Fibroblast of skin of left biceps (primary cell): ENCODE measurements around the gene PCCA.
A peak's percentile ranks its signal among the peaks of the same experiment; 100 is the strongest.
"Not testable (repeated sequence)": the region's sequence is repeated elsewhere in the genome, so short reads cannot be mapped to it uniquely, and the experiment has no call there.

Experiments
- DNase-seq, 2 experiments: peaks; one replicate each; pipeline ENCODE4 v3.0.0-alpha.2; 2013; ENCODE audit warnings: low read depth in 2 of 2

The PCCA gene

GRCh38 chr13:100096526-100096925, 7.6 kb downstream of the PCCA start:
- DNase-seq: no peak

GRCh38 chr13:100097821-100098220, 8.9 kb downstream of the PCCA start:
- no peak for DNase-seq

GRCh38 chr13:100098445-100099116, 9.7 kb downstream of the PCCA start:
- DNase-seq: no peak

- DNase-seq: not testable (repeated sequence)
These were observed 10.2 kb downstream of the PCCA start for GRCh38 chr13:100099117-100099445.

GRCh38 chr13:100100115-100100879, 11.4 kb downstream of the PCCA start:
- no peak for DNase-seq

- DNase-seq: no peak
These were observed 13.1 kb downstream of the PCCA start for GRCh38 chr13:100102042-100102441.

- DNase-seq: no peak
These were observed 17.1 kb downstream of the PCCA start for GRCh38 chr13:100106005-100106404.

- no peak for DNase-seq
These were observed 17.8 kb downstream of the PCCA start for GRCh38 chr13:100106705-100107104.

- no peak for DNase-seq
These were observed 20.1 kb downstream of the PCCA start for GRCh38 chr13:100108913-100109507.

GRCh38 chr13:100110269-100110668, 21.4 kb downstream of the PCCA start:
- DNase-seq: no peak

GRCh38 chr13:100112186-100112838, 23.4 kb downstream of the PCCA start:
- DNase-seq: no peak

GRCh38 chr13:100115693-100116254, 26.9 kb downstream of the PCCA start:
- no peak for DNase-seq

GRCh38 chr13:100124265-100124664, 35.4 kb downstream of the PCCA start:
- DNase-seq: no peak

GRCh38 chr13:100125946-100126345, 37.1 kb downstream of the PCCA start:
- no peak for DNase-seq

- DNase-seq: no peak
These were observed 39.5 kb downstream of the PCCA start for GRCh38 chr13:100128373-100128772.

- no peak for DNase-seq
These were observed 39.9 kb downstream of the PCCA start for GRCh38 chr13:100128838-100129237.

GRCh38 chr13:100129605-100130004, 40.7 kb downstream of the PCCA start:
- DNase-seq: no peak

GRCh38 chr13:100130092-100130491, 41.2 kb downstream of the PCCA start:
- no peak for DNase-seq

- no peak for DNase-seq
These were observed 42.1 kb downstream of the PCCA start for GRCh38 chr13:100130930-100131511.

GRCh38 chr13:100131863-100132574, 43.1 kb downstream of the PCCA start:
- peak; percentile 47 to 54 for DNase-seq

GRCh38 chr13:100138859-100139491, 50.1 kb downstream of the PCCA start:
- no peak for DNase-seq
